GM19193 (cell line): ENCODE measurements around the gene MBOAT1.

Experiments
- POLR2A ChIP-seq: IDR thresholded peaks from 4 replicates; pipeline ENCODE4 v1.6.1; 2011; ENCODE audit not compliant: insufficient read depth, insufficient read length; ENCODE audit errors: extremely low read depth

The MBOAT1 gene

GRCh38 chr6:20146291-20146690 is 66.0 kb downstream of the MBOAT1 start:
- TF ChIP-seq POLR2A: no peak

GRCh38 chr6:20142866-20143265 is 69.4 kb downstream of the MBOAT1 start:
- no peak for TF ChIP-seq POLR2A

GRCh38 chr6:20141931-20142330 is 70.3 kb downstream of the MBOAT1 start:
- TF ChIP-seq POLR2A: no peak

- TF ChIP-seq POLR2A: no peak
Observed at GRCh38 chr6:20137837-20138236, 74.4 kb downstream of the MBOAT1 start.

GRCh38 chr6:20137240-20137639 is 75.0 kb downstream of the MBOAT1 start:
- TF ChIP-seq POLR2A: no peak

- TF ChIP-seq POLR2A: no peak
Observed at GRCh38 chr6:20135677-20136268, 76.5 kb downstream of the MBOAT1 start.

GRCh38 chr6:20134613-20135012 is 77.7 kb downstream of the MBOAT1 start:
- no peak for TF ChIP-seq POLR2A

GRCh38 chr6:20129290-20130088 is 82.8 kb downstream of the MBOAT1 start:
- no peak for TF ChIP-seq POLR2A

GRCh38 chr6:20128018-20128417 is 84.3 kb downstream of the MBOAT1 start:
- TF ChIP-seq POLR2A: no peak

- no peak for TF ChIP-seq POLR2A
Observed at GRCh38 chr6:20126789-20127653, 85.2 kb downstream of the MBOAT1 start.

GRCh38 chr6:20126102-20126752 is 86.0 kb downstream of the MBOAT1 start:
- TF ChIP-seq POLR2A: no peak

- no peak for TF ChIP-seq POLR2A
Observed at GRCh38 chr6:20124545-20124944, 87.7 kb downstream of the MBOAT1 start.

GRCh38 chr6:20119485-20119884 is 92.8 kb downstream of the MBOAT1 start:
- no peak for TF ChIP-seq POLR2A

GRCh38 chr6:20118892-20119291 is 93.4 kb downstream of the MBOAT1 start:
- no peak for TF ChIP-seq POLR2A

GRCh38 chr6:20117474-20117873 is 94.8 kb downstream of the MBOAT1 start:
- no peak for TF ChIP-seq POLR2A

- no peak for TF ChIP-seq POLR2A
Observed at GRCh38 chr6:20116792-20117191, 95.5 kb downstream of the MBOAT1 start.
